Endothelial cell (in vitro differentiated cells): ENCODE results near the gene GADL1. TPM values are rescaled to one million over a fixed set of nuclear protein-coding genes. Genes with fewer than 3 reads are reported as not detected.

ENCODE experiments used
- DNase-seq: peaks from one replicate; pipeline ENCODE4 v3.0.0; 2021; ENCODE audit warnings: low spot score
- H3K27ac Mint-ChIP-seq: one replicate; pipeline ENCODE4 v1.8.0; 2021; ENCODE audit warnings: mixed read lengths, inconsistent platforms; ENCODE audit not compliant: unreplicated experiment
- H3K27me3 Mint-ChIP-seq: one replicate; pipeline ENCODE4 v1.8.0; 2021; ENCODE audit warnings: mild to moderate bottlenecking, moderate library complexity, mixed read lengths, inconsistent platforms; ENCODE audit not compliant: unreplicated experiment
- H3K36me3 Mint-ChIP-seq: one replicate; pipeline ENCODE4 v1.8.0; 2021; ENCODE audit warnings: mild to moderate bottlenecking, low read depth, mixed read lengths, inconsistent platforms; ENCODE audit not compliant: unreplicated experiment
- H3K4me1 Mint-ChIP-seq: one replicate; pipeline ENCODE4 v1.8.0; 2021; ENCODE audit warnings: mild to moderate bottlenecking, mixed read lengths, inconsistent platforms; ENCODE audit not compliant: unreplicated experiment
- H3K4me3 Mint-ChIP-seq: one replicate; pipeline ENCODE4 v1.8.0; 2021; ENCODE audit warnings: mild to moderate bottlenecking, mixed read lengths, inconsistent platforms; ENCODE audit not compliant: unreplicated experiment
- H3K9me3 Mint-ChIP-seq: one replicate; pipeline ENCODE4 v1.8.0; 2021; ENCODE audit warnings: mixed read lengths, inconsistent platforms; ENCODE audit not compliant: unreplicated experiment
- total RNA-seq: library from RNA; stranded (reverse); fragmentation: NEBNext Ultra II Directional; extraction: Animal tissue kit (Norgen Biotek cat#: 25700); gene quantifications from one replicate; pipeline ENCODE4 v1.2.1, GENCODE V29; 2021; ENCODE audit not compliant: unreplicated experiment
- TF ChIP-seq, protein P1 (sequence below): fragments of 200-600 bp; sonication (generic); IDR thresholded peaks from one replicate; pipeline ENCODE4 v1.5.0; 2021; ENCODE audit warnings: antibody characterized with exemption; ENCODE audit not compliant: unreplicated experiment

The GADL1 gene
- total RNA-seq, 1 donor from 2014 or later, result not detected

- H3K27ac Mint-ChIP-seq, result no peak overlapping the region
- peaks cover 28% of the 10 kb centered on the region for H3K36me3 Mint-ChIP-seq
- peaks cover 1% of the 10 kb centered on the region for H3K27me3 Mint-ChIP-seq
- TF ChIP-seq, protein P1, sequence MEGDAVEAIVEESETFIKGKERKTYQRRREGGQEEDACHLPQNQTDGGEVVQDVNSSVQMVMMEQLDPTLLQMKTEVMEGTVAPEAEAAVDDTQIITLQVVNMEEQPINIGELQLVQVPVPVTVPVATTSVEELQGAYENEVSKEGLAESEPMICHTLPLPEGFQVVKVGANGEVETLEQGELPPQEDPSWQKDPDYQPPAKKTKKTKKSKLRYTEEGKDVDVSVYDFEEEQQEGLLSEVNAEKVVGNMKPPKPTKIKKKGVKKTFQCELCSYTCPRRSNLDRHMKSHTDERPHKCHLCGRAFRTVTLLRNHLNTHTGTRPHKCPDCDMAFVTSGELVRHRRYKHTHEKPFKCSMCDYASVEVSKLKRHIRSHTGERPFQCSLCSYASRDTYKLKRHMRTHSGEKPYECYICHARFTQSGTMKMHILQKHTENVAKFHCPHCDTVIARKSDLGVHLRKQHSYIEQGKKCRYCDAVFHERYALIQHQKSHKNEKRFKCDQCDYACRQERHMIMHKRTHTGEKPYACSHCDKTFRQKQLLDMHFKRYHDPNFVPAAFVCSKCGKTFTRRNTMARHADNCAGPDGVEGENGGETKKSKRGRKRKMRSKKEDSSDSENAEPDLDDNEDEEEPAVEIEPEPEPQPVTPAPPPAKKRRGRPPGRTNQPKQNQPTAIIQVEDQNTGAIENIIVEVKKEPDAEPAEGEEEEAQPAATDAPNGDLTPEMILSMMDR, result no peak
- peaks cover 7% of the 10 kb centered on the region for H3K9me3 Mint-ChIP-seq
- no peak overlapping the region for H3K4me3 Mint-ChIP-seq
- peaks cover 5% of the 10 kb centered on the region for H3K4me1 Mint-ChIP-seq
- no peak for DNase-seq
Observed at GRCh38 chr3:30702828-30703397, 191.5 kb downstream of the GADL1 start.

DNA sequence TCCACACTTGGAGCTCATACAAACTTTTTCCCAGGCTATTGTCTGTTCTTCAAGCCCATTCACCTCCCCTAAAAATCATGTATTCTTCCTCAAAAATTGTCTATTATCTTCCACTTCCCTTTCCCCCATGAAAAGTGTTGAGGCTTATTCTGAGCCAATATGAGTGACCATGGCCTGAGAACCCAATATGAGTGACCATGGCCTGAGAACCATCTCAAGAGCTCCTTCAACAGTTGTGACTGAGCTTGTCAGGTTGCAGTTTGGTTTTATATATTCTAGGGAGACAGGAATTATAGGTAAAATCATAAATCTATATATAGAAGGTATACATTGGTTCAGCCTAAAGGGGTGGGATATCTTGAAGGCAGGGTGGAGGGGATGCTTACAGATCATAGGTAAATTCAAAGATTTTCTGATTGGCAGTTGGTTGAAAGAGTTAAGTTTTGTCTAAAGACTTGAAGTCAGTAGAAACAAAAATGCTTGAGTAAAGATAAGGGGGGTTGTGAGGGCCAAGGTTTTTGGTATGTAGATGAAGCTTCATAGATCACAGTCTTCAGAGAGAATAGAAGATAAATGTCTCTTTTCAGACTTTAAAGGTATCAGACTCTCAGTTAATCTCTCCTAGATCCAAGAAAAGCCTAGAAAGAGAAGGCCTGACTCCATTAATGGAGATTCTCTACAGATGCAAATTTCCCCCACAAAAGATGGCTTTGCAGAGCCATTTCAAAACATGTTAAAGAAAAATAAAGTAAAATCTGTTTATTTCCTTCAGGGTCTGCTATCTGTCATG is 192.2 kb downstream of the GADL1 start:
- Mint-ChIP-seq H3K4me1 (peaks cover 7% of the 10 kb centered on the region), H3K27me3 (peaks cover 2% of the 10 kb centered on the region), H3K27ac (no peak overlapping the region), H3K36me3 (peaks cover 29% of the 10 kb centered on the region), H3K4me3 (no peak overlapping the region), H3K9me3 (peaks cover 7% of the 10 kb centered on the region)
- TF ChIP-seq, protein P1, result no peak
- DNase-seq, result no peak

GRCh38 chr3:30700702-30701321 is 193.6 kb downstream of the GADL1 start:
- Mint-ChIP-seq H3K36me3 (peaks cover 32% of the 10 kb centered on the region), H3K27ac (no peak overlapping the region), H3K27me3 (peaks cover 3% of the 10 kb centered on the region), H3K4me1 (peaks cover 13% of the 10 kb centered on the region), H3K4me3 (no peak overlapping the region), H3K9me3 (peaks cover 7% of the 10 kb centered on the region)
- no peak for DNase-seq
- TF ChIP-seq, protein P1, result no peak

GRCh38 chr3:30699927-30700326 is 194.5 kb downstream of the GADL1 start:
- no peak overlapping the region for H3K4me3 Mint-ChIP-seq
- H3K27me3 Mint-ChIP-seq, result peaks cover 3% of the 10 kb centered on the region
- peaks cover 20% of the 10 kb centered on the region for H3K4me1 Mint-ChIP-seq
- TF ChIP-seq, protein P1, result no peak
- H3K27ac Mint-ChIP-seq, result no peak overlapping the region
- H3K36me3 Mint-ChIP-seq, result peaks cover 41% of the 10 kb centered on the region
- peaks cover 7% of the 10 kb centered on the region for H3K9me3 Mint-ChIP-seq
- no peak for DNase-seq

GRCh38 chr3:30698549-30698948 is 195.9 kb downstream of the GADL1 start:
- H3K27me3 Mint-ChIP-seq, result peaks cover 3% of the 10 kb centered on the region
- TF ChIP-seq, protein P1, result no peak

More at GRCh38 chr3:30698549-30698948, 195.9 kb downstream of the GADL1 start:
- H3K36me3 Mint-ChIP-seq, result peaks cover 43% of the 10 kb centered on the region
- H3K4me3 Mint-ChIP-seq, result no peak overlapping the region
- no peak overlapping the region for H3K27ac Mint-ChIP-seq
- no peak for DNase-seq
- H3K9me3 Mint-ChIP-seq, result peaks cover 7% of the 10 kb centered on the region
- peaks cover 16% of the 10 kb centered on the region for H3K4me1 Mint-ChIP-seq
